NCI-H2196 treated with DMSO at 0.1 percent for 48 hours (cell line): ENCODE data around the gene CFAP97D2.
"Not testable (repeated sequence)": the region's sequence is repeated elsewhere in the genome, so short reads cannot be mapped to it uniquely, and the experiment has no call there.

ENCODE experiments used
- DNase-seq: peaks from one replicate; lab custom pipeline; 2025; ENCODE audit not compliant: unreplicated experiment; lab: John Stamatoyannopoulos, UW

The CFAP97D2 gene

DNA sequence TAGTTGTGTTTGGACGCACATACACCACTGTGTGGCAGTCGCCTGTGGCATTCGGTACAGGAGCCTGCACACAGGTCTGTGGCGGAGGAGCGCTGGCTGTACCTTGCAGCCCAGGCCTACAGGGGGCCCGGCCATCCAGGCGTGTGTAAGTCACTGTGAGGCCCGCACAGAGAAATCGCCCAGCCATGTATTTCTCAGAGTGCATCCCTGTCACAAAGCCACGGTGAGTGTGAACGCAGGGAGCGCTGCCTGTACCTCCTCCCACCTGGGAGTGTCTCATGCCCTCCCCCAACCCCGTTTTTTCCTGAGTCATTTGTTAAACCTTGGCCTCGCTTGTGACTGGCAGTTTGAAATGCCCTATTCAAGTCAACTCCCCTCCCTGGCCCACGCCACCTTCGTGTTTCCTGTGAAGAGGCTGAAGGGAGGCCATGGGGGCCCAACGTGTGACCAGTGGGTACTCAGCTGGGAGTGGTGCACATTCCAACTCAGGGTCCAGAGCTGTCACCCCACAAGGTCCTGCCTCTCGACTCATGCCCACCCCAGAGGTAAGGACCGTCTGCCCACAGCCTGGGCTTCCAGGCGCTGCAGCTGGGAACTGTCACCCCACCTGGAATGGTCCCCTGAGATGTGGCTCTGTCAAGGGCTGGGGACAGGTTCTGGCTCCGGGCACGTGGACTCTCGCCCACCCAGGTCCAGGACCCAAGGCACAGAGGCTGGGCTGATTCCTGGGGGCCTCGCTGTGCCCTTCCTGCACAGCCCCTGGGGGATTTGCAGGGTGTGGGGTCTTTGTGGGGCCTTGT, 35.1 kb upstream of the CFAP97D2 start:
- DNase-seq, result no peak

GRCh38 chr13:114144606-114145244, 34.3 kb upstream of the CFAP97D2 start:
- no peak for DNase-seq

DNA sequence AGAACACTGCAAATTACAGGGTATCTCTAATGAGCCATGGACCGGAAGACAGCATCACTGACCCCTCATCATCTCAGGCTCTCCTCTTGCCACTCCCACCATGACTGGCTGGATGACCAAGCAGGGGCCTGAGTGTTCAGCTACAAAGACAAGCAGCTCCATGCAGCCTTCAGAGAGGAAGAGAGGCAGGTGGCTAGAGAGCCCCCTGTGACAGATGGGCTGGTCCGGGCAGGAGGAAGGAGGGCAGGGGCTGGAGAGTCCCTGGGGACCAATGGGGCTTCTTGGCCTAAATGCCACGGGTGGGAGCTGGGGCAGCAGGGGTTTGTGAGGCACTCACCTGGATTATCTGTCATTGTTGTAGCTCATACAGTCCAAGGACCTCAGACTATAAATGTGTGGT, 33.8 kb upstream of the CFAP97D2 start:
- DNase-seq, result no peak

DNA sequence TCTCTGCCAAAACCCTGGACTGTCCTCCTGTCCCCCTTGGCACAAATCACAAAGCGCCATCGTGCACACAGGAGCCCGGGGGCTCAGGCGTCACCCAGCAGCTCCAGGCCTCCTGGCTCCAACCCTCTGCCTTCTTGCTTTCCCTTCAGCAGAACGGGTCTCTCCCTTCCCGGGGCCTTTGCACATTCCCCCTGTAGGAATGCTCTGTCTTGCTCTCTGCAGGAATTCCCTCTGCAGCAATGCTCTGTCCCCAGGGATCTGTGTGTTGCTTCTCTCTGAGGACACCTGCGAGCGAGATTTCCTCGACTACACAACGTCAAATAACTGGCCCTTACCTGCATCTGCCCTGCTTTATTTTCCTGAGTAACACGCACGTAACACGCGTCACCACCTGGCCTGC, 33.3 kb upstream of the CFAP97D2 start:
- no peak for DNase-seq

DNA sequence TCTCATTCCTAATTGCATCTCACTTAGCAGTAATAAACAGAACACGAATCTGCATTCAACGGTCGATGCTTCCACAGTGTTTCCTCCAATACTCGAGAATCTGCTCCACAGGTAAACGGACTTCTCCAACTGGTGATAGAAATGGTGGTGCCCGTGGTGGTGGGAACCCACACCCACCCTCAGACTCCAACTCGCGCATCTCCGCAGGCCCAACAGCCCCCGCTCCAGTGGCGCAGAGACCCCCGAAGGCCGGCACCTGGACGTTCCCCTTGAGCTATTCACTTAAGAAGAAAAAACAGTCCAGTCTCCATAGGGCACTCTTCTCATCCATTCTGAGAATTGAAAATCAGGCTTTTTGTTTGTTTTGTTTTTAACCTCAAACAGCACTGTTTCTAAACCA, 32.9 kb upstream of the CFAP97D2 start:
- DNase-seq, result no peak

DNA sequence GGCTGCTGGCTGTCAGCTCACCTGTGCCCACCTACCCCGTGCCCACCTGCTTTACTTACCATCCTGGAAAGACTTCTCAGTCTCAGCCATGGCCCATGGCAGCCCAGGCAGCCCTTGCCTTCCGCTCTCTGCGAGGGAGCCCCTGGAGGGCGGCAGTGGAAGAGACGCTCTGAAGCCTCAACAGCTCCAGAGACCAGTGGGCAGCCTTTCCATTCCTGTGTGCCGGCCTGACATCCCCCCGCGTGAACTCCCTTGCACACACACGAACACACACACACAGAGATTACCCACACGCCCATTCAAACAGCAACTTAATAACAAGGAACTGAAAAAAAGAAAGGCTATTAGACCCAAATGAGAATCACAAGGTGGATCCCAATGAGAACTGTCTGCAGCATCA, 32.4 kb upstream of the CFAP97D2 start:
- no peak for DNase-seq

DNA sequence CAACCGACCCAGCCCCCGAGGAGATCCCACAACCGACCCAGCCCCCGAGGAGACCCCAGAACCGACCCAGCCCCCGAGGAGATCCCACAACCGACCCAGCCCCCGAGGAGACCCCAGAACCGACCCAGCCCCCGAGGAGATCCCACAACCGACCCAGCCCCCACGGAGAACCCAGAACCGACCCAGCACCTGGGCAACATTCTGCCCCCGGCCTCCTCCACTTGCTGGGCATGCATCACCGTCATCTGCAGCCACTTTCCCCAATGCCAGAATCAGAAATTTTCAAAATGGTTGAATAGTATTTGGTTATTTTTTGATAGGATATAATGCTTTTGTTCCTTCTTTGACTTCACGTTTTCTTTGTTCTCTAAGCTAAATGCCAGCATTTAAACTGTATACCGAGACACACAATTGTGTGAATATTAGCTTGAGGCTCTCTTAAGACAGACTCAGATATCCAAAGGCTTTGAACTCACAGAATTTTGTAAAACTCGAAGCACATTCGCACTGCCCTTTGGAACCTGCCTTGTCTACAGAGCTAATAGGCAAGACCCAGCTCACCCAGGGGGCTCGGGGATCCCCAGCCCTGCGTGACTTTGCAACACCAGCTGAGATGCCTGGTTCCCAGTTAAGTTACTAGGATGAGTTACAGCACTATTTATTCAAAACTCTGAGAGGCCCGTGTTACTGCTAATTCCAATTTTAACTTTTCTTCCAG, 31.1 kb upstream of the CFAP97D2 start:
- no peak for DNase-seq

DNA sequence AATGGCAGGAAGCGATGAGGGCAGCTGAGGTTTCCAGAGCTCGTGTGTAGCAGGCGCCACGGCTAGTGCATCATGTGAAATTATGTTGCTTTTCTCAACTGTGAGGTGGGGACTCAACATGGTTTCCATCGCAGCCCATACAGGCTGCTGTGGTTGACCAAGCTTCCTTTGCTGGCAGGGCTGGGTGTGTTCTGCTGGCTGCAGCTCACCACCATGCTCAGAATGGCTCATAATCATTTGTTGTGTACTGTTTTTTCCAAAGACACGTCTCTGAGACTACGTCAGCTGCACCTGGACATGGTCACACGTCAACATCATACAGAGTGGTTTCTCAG, 30.6 kb upstream of the CFAP97D2 start:
- DNase-seq, result no peak

DNA sequence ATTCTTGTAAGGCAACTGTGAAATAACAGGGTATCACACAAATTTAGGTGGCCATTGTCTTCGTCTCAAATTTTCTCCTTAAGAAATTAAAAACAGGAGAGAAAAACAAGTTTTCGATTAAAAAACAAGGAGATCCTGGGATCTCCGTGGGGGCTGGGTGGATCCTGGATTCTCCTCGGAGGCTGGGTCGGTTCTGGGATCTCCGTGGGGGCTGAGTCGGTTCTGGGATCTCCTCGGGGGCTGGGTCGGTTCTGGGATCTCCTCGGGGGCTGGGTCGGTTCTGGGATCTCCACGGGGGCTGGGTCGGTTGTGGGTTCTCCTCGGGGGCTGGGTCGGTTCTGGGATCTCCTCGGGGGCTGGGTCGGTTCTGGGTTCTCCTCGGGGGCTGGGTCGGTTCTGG, 30.2 kb upstream of the CFAP97D2 start:
- not testable (repeated sequence) for DNase-seq

GRCh38 chr13:114149774-114150740, 29.0 kb upstream of the CFAP97D2 start:
- peak; percentile 35 for DNase-seq

GRCh38 chr13:114151031-114151430, 28.0 kb upstream of the CFAP97D2 start:
- no peak for DNase-seq

GRCh38 chr13:114151565-114152284, 27.3 kb upstream of the CFAP97D2 start:
- DNase-seq, result peak; percentile 44

DNA sequence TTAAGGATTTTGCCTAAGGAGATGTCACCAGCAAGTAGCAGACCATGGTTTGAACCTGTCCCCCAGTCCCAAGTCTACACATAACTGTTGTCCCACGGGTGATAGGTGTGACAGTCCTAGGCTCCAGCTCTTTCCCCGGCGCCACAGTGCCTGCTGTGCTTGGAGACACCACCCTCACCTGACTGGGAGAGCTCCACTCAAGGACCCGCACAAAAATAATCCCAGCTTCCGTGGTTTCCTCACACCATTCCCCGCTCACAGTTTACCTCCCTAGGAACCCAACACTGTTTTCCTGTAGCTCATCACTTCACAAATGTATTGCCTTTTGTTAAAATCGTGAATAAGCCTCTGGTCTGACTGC, 26.8 kb upstream of the CFAP97D2 start:
- no peak for DNase-seq

GRCh38 chr13:114152831-114153371, 26.2 kb upstream of the CFAP97D2 start:
- no peak for DNase-seq

DNA sequence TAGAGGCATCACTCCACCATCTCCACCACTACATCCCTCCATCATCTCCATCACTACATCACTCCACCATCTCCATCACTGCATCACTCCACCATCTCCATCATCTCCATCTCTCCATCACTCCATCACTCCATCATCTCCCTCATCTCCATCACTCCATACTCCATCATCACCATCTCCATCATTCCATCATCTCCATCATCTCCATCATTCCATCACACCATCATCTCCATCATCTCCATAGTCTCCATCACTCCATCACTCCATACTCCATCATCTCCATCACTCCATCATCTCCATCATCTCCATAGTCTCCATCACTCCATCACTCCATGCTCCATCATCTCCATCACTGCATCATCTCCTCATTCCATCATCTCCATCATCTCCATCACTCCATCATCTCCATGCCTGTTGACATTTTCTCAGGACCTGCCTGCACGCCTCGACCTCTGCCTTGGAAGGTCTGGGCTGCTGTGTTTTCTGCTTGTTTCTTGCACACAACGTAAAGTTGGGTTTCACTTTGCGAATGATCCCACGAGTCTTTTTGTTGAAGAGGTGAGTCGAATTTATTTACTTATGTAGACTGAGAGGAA, 25.5 kb upstream of the CFAP97D2 start:
- no peak for DNase-seq

DNA sequence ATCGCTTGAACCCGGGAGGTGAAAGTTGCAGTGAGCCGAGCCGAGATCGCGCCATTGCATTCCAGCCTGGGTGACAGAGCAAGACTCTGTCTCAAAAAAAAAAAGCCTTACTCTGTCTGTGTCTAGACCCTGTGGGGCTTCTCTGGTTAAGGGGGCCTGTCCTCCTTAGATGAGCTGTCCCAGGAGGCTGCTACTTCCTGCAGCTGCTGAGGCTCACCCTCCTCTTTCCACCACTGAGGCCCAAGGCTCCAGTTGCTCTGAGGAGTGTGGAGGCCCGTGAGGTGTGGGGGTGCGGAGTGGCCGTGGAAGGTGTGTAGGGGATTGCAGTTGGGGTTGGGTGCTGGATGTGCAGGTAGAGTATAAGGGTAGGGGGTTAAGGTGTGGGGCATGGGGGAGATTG, 24.6 kb upstream of the CFAP97D2 start:
- no peak for DNase-seq

DNA sequence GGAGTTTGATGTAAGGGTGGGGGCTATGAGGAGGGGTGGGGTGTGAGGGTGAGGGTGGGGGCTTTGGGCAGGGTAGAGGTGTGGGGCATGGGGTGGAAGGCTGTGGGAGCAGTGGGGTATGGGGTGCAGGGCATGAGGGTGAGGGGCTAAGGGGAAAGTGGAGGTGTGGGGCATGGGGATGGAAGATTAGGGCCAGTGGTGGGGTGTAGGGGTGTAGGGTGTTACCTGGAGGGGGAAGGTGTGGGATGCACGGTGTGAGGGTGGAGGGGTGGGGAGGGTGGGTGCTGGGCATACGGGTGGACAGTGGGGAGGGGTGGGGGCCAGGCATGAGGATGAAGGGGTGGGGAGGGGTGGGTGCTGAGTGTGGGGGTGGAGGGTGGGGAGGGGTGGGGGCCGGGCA, 23.7 kb upstream of the CFAP97D2 start:
- no peak for DNase-seq

DNA sequence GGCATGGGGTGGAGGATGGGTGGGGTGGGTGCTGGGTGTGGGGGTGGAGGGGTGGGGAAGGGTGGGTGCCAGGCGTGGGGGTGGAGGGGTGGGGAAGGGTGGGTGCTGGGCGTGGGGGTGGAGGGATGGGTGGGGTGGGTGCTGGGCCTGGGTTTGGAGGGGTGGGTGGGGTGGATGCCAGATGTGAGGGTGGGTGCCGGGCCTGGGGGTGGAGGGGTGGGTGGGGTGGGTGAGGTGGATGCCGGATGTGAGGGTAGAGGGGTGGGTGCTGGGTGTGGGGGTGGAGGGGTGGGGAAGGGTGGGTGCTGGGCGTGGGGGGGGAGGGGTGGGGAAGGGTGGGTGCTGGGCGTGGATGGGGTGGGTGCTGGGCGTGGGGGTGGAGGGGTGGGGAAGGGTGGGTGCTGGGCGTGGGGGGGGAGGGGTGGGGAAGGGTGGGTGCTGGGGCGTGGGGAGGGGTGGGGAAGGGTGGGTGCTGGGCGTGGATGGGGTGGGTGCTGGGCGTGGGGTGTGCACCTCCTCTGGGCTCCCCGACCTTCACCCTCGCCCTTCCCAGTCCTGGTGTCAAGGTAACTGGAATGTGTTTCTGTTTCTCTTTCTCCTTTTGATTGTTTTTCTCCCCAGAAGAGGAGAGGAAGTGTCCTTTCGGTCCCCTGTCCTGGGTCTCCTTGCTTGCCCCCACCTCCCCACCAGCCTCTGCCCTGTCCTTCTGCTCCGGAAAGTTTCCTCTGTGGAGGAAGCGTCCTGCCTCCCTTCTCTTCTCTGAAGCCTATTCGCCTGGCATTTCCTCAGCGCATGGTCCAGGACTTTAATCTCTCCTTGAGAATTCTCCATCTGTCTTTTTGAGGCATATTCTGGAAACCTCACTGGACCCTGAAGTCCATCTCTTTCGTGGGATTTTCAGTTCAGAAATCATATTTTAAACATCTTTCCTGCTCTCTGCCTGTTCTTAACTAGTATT, 22.9 kb upstream of the CFAP97D2 start:
- DNase-seq, result no peak
